Upper lobe of left lung (tissue), 6 donors: ENCODE measurements around the gene GNG11. TPM values are rescaled to one million over a fixed set of nuclear protein-coding genes. Genes with fewer than 3 reads are reported as not detected.

ENCODE experiments used
- ATAC-seq, 2 donors: fragments of 200-7000 bp; cut with Tn5 transposase; one replicate each; pipeline ENCODE4 v1.9.1; 2022; ENCODE audit warnings: mild to moderate bottlenecking in 2 of 2, moderate library complexity in 2 of 2; ENCODE audit not compliant: low FRiP score in 2 of 2
- DNase-seq, 2 donors: peaks; one replicate each; pipeline ENCODE4 v3.0.0-alpha.2; 2019 to 2020
- H3K27ac ChIP-seq, 4 donors: fragments of 200-600 bp; sonication (generic); one replicate each; pipeline ENCODE4 v1.5.1; 2016 to 2019
- H3K27me3 ChIP-seq, 4 donors: fragments of 200-600 bp; sonication (generic); one replicate each; pipeline ENCODE4 v1.5.1; 2017 to 2019
- H3K36me3 ChIP-seq, 4 donors: fragments of 200-600 bp; sonication (generic); one replicate each; pipeline ENCODE4 v1.5.1; 2016 to 2019
- H3K4me1 ChIP-seq, 4 donors: fragments of 200-600 bp; sonication (generic); one replicate each; pipeline ENCODE4 v1.5.1; 2018 to 2019
- H3K4me3 ChIP-seq, 4 donors: fragments of 200-600 bp; sonication (generic); one replicate each; pipeline ENCODE4 v1.5.1; 2017 to 2019; ENCODE audit warnings: mild to moderate bottlenecking in 2 of 4, moderate library complexity in 1 of 4
- H3K9me3 ChIP-seq, 4 donors: fragments of 200-600 bp; sonication (generic); one replicate each; pipeline ENCODE4 v1.5.1; 2018 to 2019
- EP300 ChIP-seq, 4 donors: sonication (generic); formaldehyde crosslinking; IDR thresholded peaks; one replicate each; pipeline ENCODE4 v1.5.1; 2017; ENCODE audit warnings: antibody characterized with exemption in 4 of 4, control low read depth in 2 of 4
- POLR2A ChIP-seq, 4 donors: fragments of 450-650 bp; IDR thresholded peaks; one replicate each; pipeline ENCODE4 v1.5.1; 2016 to 2017; ENCODE audit warnings: antibody characterized with exemption in 4 of 4, mild to moderate bottlenecking in 2 of 4
- POLR2AphosphoS5 ChIP-seq, 2 donors: sonication (generic); formaldehyde crosslinking; IDR thresholded peaks; one replicate each; pipeline ENCODE4 v1.5.1; 2017; ENCODE audit warnings: antibody characterized with exemption in 2 of 2
- WGBS, 2 donors: methylation state at CpG; one replicate each; pipeline ENCODE4 v1.1.5; 2017 to 2018; 5-methylcytosine and 5-hydroxymethylcytosine counted together
- total RNA-seq, 6 donors: library from RNA; depleted of rRNA in 4 of 6; stranded (reverse); fragments of >200 nt in 4 of 6; gene quantifications; one replicate each; pipeline versions ENCODE4 v1.1.0 to v1.2.1, GENCODE V29; 2016 to 2021
- TF ChIP-seq, protein P1 (sequence below), 6 experiments: fragments of 450-650 bp in 4 of 6; fragments of 200-600 bp in 2 of 6; sonication (generic) in 2 of 6; IDR thresholded peaks; one replicate each; pipeline ENCODE4 v1.5.1; 2016 to 2019; ENCODE audit warnings: antibody characterized with exemption in 6 of 6
- donor health status: DM: no; HTN: no; CAD: no; lungs with moderate emphysema.
- donor health status: DM: no; HTN: yes; CAD: no; lungs with severe emphysema.

The GNG11 gene
- total RNA-seq, 6 donors from 2014 or later = 1.0 to 28.5 (median 15.8) TPM

DNA sequence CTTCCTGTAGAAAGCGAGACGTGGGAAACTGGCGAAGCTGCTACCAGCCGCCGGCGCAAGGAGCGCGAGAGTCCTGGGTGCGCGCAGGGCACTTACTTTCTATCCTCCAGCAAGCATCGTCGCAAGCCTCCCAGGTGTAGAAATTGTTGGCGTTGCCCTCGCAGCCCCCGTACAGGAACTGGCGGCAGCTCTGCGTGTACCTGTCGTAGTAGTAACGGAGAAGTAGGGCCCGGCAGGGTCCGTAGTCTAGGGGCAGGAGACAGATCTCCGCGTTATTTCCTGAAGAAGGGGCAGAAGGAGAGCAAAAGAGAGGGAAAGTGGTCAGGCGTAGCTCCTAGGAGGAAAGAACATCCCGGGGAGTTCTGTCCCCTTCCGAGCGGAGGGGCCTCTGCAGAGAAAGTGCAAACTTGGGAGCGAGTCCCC, 31.5 kb upstream of the GNG11 start:
- ATAC-seq = peak in 1 of 2 donors; percentile 67
- H3K36me3 ChIP-seq = no peaks in the 10 kb centered on the region
- no peaks in the 10 kb centered on the region for H3K9me3 ChIP-seq
- WGBS, 2 donors = 0 to 2% methylated on average over 22 to 28 of the region's 28 CpGs
- DNase-seq = peak; percentile 21 to 75
- H3K27ac ChIP-seq = peak overlapping the region in 1 of 4 donors; percentile 57
- peak overlapping the region; percentile 38 to 53 (median 46) for H3K4me3 ChIP-seq
- peaks cover 0 to 4% (median 0%) of the 10 kb centered on the region in 4 donors for H3K27me3 ChIP-seq
- H3K4me1 ChIP-seq = peaks cover 8 to 16% (median 9%) of the 10 kb centered on the region in 4 donors
- TF ChIP-seq POLR2AphosphoS5 (IDR thresholded peaks at IDR 0.05) = no peak
- no peak for TF ChIP-seq EP300 (IDR thresholded peaks at IDR 0.05)
- no peak for TF ChIP-seq POLR2A (IDR thresholded peaks at IDR 0.05)
- TF ChIP-seq, protein P1, sequence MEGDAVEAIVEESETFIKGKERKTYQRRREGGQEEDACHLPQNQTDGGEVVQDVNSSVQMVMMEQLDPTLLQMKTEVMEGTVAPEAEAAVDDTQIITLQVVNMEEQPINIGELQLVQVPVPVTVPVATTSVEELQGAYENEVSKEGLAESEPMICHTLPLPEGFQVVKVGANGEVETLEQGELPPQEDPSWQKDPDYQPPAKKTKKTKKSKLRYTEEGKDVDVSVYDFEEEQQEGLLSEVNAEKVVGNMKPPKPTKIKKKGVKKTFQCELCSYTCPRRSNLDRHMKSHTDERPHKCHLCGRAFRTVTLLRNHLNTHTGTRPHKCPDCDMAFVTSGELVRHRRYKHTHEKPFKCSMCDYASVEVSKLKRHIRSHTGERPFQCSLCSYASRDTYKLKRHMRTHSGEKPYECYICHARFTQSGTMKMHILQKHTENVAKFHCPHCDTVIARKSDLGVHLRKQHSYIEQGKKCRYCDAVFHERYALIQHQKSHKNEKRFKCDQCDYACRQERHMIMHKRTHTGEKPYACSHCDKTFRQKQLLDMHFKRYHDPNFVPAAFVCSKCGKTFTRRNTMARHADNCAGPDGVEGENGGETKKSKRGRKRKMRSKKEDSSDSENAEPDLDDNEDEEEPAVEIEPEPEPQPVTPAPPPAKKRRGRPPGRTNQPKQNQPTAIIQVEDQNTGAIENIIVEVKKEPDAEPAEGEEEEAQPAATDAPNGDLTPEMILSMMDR (IDR thresholded peaks at IDR 0.05) = no peak

DNA sequence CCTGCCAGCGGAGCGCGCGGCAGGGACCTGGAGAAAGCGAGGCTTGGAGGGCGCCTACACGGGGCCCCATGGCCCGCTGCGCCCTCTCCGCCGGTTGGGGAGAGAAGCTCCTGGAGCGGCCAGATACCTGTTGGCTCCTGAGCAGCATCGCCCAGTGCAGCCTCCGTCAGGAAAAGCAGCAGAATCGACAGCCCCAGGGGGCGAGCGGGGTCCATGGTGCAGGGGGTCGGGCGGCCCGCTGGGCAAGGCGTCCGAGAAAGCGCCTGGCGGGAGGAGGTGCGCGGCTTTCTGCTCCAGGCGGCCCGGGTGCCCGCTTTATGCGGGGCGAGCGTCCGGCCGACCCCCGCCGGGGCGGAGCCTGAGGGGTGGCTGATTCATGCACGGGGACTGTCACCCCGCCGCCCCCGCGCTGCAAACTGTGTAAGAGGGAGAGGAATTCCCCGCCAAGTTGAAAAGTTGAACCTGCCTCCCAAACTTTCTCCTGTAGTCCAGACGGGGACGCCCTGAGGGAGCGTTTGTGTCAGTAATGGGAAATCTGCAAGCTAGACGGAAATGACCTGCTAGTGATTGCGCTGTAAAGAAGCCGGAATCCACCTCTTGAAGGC, 31.0 kb upstream of the GNG11 start, which contains the start of gene TFPI2:
TSS of gene TFPI2 (minus strand) at position 290 of the 605 bp plus-strand sequence. CDS start at position 215, 75 bp downstream.
- TF ChIP-seq POLR2AphosphoS5 (IDR thresholded peaks at IDR 0.05) = no peak
- TF ChIP-seq, protein P1 (IDR thresholded peaks at IDR 0.05) = no peak
- TF ChIP-seq EP300 (IDR thresholded peaks at IDR 0.05) = no peak
- TF ChIP-seq POLR2A (IDR thresholded peaks at IDR 0.05) = no peak
- ATAC-seq = peak; percentile 63 to 80
- Histone ChIP-seq H3K27me3 (peaks cover 0 to 4% (median 0%) of the 10 kb centered on the region in 4 donors), H3K4me3 (peak within 1 kb of the TSS; percentile 38 to 53 (median 46)), H3K4me1 (peaks cover 8 to 16% (median 9%) of the 10 kb centered on the region in 4 donors), H3K36me3 (no peaks in the 10 kb centered on the region), H3K27ac (peak within 1 kb of the TSS in 1 of 4 donors; percentile 57), H3K9me3 (no peaks in the 10 kb centered on the region)
- peak; percentile 23 to 87 for DNase-seq
- 1 to 2% methylated on average over 9 to 45 of the region's 49 CpGs for WGBS, 2 donors

DNA sequence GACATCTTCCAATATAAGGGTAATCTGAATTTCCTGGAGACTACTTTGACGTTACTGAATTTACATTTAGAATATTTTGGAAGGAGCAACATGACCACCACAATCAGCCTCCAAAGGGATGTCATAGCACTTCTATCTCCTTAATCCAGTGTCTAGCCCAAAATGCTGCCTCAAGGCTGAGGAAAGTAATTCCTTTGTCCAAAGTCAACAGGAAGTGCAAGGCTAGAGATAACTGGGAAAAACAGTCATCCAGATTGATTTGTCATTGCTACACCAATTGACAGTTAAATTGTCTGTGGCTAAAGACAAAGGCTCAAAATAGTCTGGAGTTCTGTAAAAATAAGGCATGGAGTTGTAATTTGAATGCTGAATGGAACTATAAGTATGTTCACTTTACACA, 27.1 kb upstream of the GNG11 start:
- H3K4me1 ChIP-seq = peaks cover 8 to 16% (median 9%) of the 10 kb centered on the region in 4 donors
- H3K4me3 ChIP-seq = no peak overlapping the region
- ATAC-seq (no peak), DNase-seq (no peak)
- H3K9me3 ChIP-seq = no peaks in the 10 kb centered on the region
- TF ChIP-seq EP300 (IDR thresholded peaks at IDR 0.05) (no peak), POLR2A (IDR thresholded peaks at IDR 0.05) (no peak), POLR2AphosphoS5 (IDR thresholded peaks at IDR 0.05) (no peak)
- TF ChIP-seq, protein P1 (IDR thresholded peaks at IDR 0.05) = no peak
- no peak overlapping the region for H3K27ac ChIP-seq
- 48 to 64% methylated on average over 1 of the region's 1 CpG for WGBS, 2 donors
- no peaks in the 10 kb centered on the region for H3K36me3 ChIP-seq
- peaks cover 0 to 4% (median 0%) of the 10 kb centered on the region in 4 donors for H3K27me3 ChIP-seq

DNA sequence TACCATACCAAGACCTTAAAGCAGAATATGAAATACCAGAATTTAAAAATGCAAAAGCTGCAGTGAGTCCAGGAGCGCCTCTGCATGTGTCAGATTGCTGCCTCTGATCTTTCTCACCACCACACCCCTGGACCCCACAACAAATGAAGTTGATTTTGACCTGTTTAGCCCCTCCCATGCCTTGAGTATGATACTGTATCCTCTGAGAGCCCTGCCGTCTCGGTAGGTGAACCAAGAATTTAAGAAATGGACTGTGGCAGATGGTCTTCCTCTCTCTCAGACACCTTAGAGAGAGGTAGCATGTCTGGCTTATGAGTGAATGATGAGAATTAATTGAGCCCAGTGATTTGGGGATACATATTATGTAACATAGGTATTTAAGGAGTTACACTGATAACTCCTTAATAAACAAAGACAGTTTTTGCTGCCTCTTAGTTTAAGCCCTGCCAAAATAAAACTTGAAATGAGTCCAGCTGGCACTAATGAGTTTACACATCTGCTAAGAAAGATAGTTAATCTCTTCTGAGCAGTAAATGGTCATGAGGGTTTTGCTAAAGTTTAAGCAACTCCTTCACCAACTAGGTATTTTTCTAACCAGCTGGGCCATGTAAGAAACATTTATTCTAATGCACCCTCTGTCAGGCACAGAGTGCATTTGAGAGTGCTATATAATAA, 26.4 kb upstream of the GNG11 start:
- 52% methylated on average over 3 of the region's 3 CpGs for WGBS, 2 donors
- TF ChIP-seq, protein P1 (IDR thresholded peaks at IDR 0.05) = no peak
- TF ChIP-seq EP300 (IDR thresholded peaks at IDR 0.05) = no peak
- TF ChIP-seq POLR2AphosphoS5 (IDR thresholded peaks at IDR 0.05) = no peak
- no peak for TF ChIP-seq POLR2A (IDR thresholded peaks at IDR 0.05)
- Histone ChIP-seq H3K4me1 (peaks cover 6 to 10% (median 7%) of the 10 kb centered on the region in 4 donors), H3K27me3 (peaks cover 0 to 4% (median 0%) of the 10 kb centered on the region in 4 donors), H3K4me3 (no peak overlapping the region), H3K27ac (no peak overlapping the region), H3K36me3 (no peaks in the 10 kb centered on the region), H3K9me3 (no peaks in the 10 kb centered on the region)
- no peak for DNase-seq
- ATAC-seq = no peak
